WTC11 (cell line): ENCODE results near the gene KISS1R. TPM values are rescaled to one million over a fixed set of nuclear protein-coding genes. Genes with fewer than 3 reads are reported as not detected.

ENCODE experiments used
- ATAC-seq: fragments of 200-7000 bp; cut with Tn5 transposase; 2 replicates; pipeline ENCODE4 v1.10.0; 2021; ENCODE audit warnings: mild to moderate bottlenecking, moderate library complexity
- CTCF ChIA-PET: fragments of 300-600 bp; sonication (Branson Sonifier 250); formaldehyde crosslinking; loops from one replicate; lab custom pipeline; 2021; ENCODE audit warnings: antibody characterized with exemption; lab: Charles Lee
- POLR2A ChIA-PET: fragments of 350-600 bp; sonication (Branson Sonifier 250); formaldehyde crosslinking; loops from one replicate; lab custom pipeline; 2021; ENCODE audit warnings: antibody characterized with exemption; lab: Charles Lee
- DNase-seq: peaks from one replicate; pipeline ENCODE4 v3.0.0; 2021; ENCODE audit warnings: low spot score
- H3K27ac Mint-ChIP-seq: 2 replicates; pipeline ENCODE4 v1.8.0; 2021; ENCODE audit warnings: mixed read lengths
- H3K27me3 Mint-ChIP-seq: 2 replicates; pipeline ENCODE4 v1.8.0; 2021; ENCODE audit warnings: low read depth, mild to moderate bottlenecking, moderate library complexity, mixed read lengths
- H3K36me3 Mint-ChIP-seq: 2 replicates; pipeline ENCODE4 v1.8.0; 2021; ENCODE audit warnings: mixed read lengths
- H3K4me1 Mint-ChIP-seq: 2 replicates; pipeline ENCODE4 v1.8.0; 2022; ENCODE audit warnings: mixed read lengths
- H3K4me3 Mint-ChIP-seq: 2 replicates; pipeline ENCODE4 v1.8.0; 2021; ENCODE audit warnings: mild to moderate bottlenecking, moderate library complexity, mixed read lengths
- H3K9me3 Mint-ChIP-seq: 2 replicates; pipeline ENCODE4 v1.8.0; 2021; ENCODE audit warnings: mixed read lengths
- GABPB1 ChIP-seq: sonication (generic); formaldehyde crosslinking; IDR thresholded peaks from 2 replicates; pipeline ENCODE4 v1.8.1; 2023; ENCODE audit warnings: mild to moderate bottlenecking, missing genetic modification reagents
- GRHL2 ChIP-seq: fragments of 250-450 bp; sonication (Bioruptor Pico); IDR thresholded peaks from 2 replicates; pipeline ENCODE4 v1.8.0; 2022; ENCODE audit warnings: mild to moderate bottlenecking, moderate library complexity; ENCODE audit not compliant: insufficient replicate concordance, severe bottlenecking
- MXD4 ChIP-seq: fragments of 250-450 bp; sonication (Bioruptor Pico); IDR thresholded peaks from 2 replicates; pipeline ENCODE4 v1.8.0; 2021; ENCODE audit warnings: mild to moderate bottlenecking, moderate library complexity, borderline replicate concordance
- SMAD3 ChIP-seq: sonication (generic); formaldehyde crosslinking; IDR thresholded peaks from 2 replicates; pipeline ENCODE4 v1.8.0; 2022; ENCODE audit warnings: missing genetic modification reagents, mild to moderate bottlenecking, borderline replicate concordance
- SOX15 ChIP-seq: fragments of 250-450 bp; sonication (Bioruptor Pico); IDR thresholded peaks from 2 replicates; pipeline ENCODE4 v1.9.0; 2021; ENCODE audit warnings: mild to moderate bottlenecking
- TEAD1 ChIP-seq: sonication (generic); formaldehyde crosslinking; IDR thresholded peaks from 2 replicates; pipeline ENCODE4 v1.8.0; 2022; ENCODE audit warnings: mild to moderate bottlenecking, missing genetic modification reagents
- TP53 ChIP-seq: sonication (generic); formaldehyde crosslinking; IDR thresholded peaks from 2 replicates; pipeline ENCODE4 v1.8.1; 2023; ENCODE audit warnings: mild to moderate bottlenecking, missing genetic modification reagents
- ZNF121 ChIP-seq: sonication (generic); formaldehyde crosslinking; IDR thresholded peaks from 2 replicates; pipeline ENCODE4 v1.8.0; 2023; ENCODE audit warnings: missing genetic modification reagents
- ZNF232 ChIP-seq: sonication (generic); formaldehyde crosslinking; IDR thresholded peaks from 2 replicates; pipeline ENCODE4 v1.8.0; 2022; ENCODE audit warnings: mild to moderate bottlenecking, missing genetic modification reagents
- ZNF396 ChIP-seq: fragments of 250-450 bp; sonication (Bioruptor Pico); IDR thresholded peaks from 2 replicates; pipeline ENCODE4 v1.8.0; 2021; ENCODE audit warnings: mild to moderate bottlenecking, moderate library complexity, borderline replicate concordance
- ZNF671 ChIP-seq: fragments of 250-450 bp; sonication (Bioruptor Pico); IDR thresholded peaks from 2 replicates; pipeline ENCODE4 v1.8.0; 2021; ENCODE audit warnings: mild to moderate bottlenecking
- total RNA-seq: library from RNA; stranded (reverse); gene quantifications from 3 replicates; pipeline ENCODE4 v1.2.3, GENCODE V29; 2021
- TF ChIP-seq, protein P1 (sequence below): sonication (generic); formaldehyde crosslinking; IDR thresholded peaks from 2 replicates; pipeline ENCODE4 v1.8.0; 2022; ENCODE audit warnings: mild to moderate bottlenecking, missing genetic modification reagents
- TF ChIP-seq, protein P2 (sequence below): sonication (generic); formaldehyde crosslinking; IDR thresholded peaks from 2 replicates; pipeline ENCODE4 v1.8.0; 2022; ENCODE audit warnings: mild to moderate bottlenecking, missing genetic modification reagents
- TF ChIP-seq, protein P3 (sequence below): sonication (generic); formaldehyde crosslinking; IDR thresholded peaks from 2 replicates; pipeline ENCODE4 v1.8.1; 2022; ENCODE audit warnings: mild to moderate bottlenecking, moderate library complexity, missing genetic modification reagents
- TF ChIP-seq, protein P4 (sequence below): sonication (generic); formaldehyde crosslinking; IDR thresholded peaks from 2 replicates; pipeline ENCODE4 v1.8.0; 2022; ENCODE audit warnings: mild to moderate bottlenecking, missing genetic modification reagents

KISS1R gene
- total RNA-seq, 1 experiment from 2014 or later, result 2.9 TPM

DNA sequence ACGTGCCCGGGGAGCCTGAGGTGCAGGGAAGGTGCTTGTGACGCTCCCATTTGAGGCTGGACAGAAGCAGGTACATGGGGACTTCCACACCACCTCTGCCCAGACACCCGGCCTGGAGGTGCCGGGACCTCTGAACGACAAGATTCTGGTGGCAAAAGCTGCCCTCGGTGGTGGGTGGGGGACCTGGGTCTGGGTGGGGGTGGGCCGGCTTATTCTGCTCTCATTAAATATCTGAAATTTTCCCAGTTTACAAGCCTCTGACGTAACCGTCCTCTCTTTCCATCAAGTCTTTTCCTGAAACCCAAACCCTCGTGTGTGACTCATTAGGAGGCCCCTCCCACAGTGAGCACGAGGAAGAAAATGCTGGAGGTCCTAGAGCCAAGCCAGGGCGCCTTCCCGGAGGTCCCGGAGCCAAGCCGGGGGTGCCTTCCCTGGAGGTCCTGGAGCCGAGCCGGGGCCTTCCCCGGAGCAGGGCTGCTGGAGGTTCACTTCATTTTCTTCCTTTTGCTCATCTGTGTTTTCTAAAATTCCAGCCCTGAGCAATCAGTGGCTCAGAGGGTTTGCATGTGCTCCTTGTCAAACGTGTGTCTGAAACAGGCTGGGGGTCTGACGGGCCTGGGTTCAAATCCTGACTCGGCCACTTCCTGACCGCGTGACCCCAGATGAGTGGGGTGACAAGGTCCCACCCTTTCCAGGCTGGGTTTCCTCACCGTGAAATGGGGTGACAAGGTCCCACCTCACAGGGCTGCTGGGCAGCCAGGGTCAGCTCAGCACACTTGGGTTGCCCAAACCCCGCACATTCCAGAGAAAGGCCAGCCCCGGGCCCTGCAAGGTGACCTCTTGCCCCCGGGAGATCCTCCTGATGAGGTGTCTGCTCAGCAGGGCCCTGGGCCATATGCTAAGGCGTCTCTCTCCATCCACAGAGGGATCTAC is 47.6 kb upstream of the KISS1R start:
- CTCF ChIA-PET, result no interaction called here
- no peak for ATAC-seq
- no peak for TF ChIP-seq MXD4 (CRISPR knock-in tag)
- TF ChIP-seq GRHL2 (CRISPR knock-in tag), result no peak
- TF ChIP-seq ZNF671 (CRISPR knock-in tag), result no peak
- TF ChIP-seq TP53 (CRISPR knock-in tag), result no peak
- TF ChIP-seq, protein P1, sequence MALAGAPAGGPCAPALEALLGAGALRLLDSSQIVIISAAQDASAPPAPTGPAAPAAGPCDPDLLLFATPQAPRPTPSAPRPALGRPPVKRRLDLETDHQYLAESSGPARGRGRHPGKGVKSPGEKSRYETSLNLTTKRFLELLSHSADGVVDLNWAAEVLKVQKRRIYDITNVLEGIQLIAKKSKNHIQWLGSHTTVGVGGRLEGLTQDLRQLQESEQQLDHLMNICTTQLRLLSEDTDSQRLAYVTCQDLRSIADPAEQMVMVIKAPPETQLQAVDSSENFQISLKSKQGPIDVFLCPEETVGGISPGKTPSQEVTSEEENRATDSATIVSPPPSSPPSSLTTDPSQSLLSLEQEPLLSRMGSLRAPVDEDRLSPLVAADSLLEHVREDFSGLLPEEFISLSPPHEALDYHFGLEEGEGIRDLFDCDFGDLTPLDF (CRISPR knock-in tag), result no peak
- TF ChIP-seq, protein P2, sequence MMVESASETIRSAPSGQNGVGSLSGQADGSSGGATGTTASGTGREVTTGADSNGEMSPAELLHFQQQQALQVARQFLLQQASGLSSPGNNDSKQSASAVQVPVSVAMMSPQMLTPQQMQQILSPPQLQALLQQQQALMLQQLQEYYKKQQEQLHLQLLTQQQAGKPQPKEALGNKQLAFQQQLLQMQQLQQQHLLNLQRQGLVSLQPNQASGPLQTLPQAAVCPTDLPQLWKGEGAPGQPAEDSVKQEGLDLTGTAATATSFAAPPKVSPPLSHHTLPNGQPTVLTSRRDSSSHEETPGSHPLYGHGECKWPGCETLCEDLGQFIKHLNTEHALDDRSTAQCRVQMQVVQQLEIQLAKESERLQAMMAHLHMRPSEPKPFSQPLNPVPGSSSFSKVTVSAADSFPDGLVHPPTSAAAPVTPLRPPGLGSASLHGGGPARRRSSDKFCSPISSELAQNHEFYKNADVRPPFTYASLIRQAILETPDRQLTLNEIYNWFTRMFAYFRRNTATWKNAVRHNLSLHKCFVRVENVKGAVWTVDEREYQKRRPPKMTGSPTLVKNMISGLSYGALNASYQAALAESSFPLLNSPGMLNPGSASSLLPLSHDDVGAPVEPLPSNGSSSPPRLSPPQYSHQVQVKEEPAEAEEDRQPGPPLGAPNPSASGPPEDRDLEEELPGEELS (CRISPR knock-in tag), result no peak
- no peak for TF ChIP-seq ZNF396 (CRISPR knock-in tag)
- TF ChIP-seq ZNF121, result no peak
- no peak for TF ChIP-seq SOX15 (CRISPR knock-in tag)
- no peak for TF ChIP-seq TEAD1
- TF ChIP-seq SMAD3 (CRISPR knock-in tag), result no peak
- Mint-ChIP-seq H3K27ac (no peak overlapping the region; the same call in 1 of the 2 replicates), H3K4me3 (no peak overlapping the region), H3K27me3 (no peaks in the 10 kb centered on the region), H3K9me3 (no peaks in the 10 kb centered on the region), H3K36me3 (peaks cover 12% of the 10 kb centered on the region), H3K4me1 (peaks cover 5% of the 10 kb centered on the region)
- DNase-seq, result no peak
- POLR2A ChIA-PET, result no interaction called here

DNA sequence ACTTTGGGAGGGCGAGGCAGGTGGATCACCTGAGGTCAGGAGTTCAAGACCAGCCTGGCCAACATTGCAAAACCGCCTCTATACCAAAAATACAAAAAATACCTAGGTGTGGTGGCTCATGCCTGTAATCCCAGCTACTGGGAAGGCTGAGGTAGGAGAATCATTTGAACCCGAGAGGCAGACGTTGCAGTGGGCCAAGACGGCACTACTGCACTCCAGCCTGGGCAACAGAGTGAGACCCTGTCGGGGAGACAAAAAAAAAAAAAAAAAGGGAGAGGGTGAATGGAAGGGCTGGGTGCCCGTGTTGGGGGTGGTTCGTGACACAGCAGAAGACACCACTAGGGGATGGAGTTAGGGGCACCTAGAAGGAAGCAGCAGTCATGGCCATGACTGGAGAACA is 46.8 kb upstream of the KISS1R start:
- no peak overlapping the region for H3K4me3 Mint-ChIP-seq

DNA sequence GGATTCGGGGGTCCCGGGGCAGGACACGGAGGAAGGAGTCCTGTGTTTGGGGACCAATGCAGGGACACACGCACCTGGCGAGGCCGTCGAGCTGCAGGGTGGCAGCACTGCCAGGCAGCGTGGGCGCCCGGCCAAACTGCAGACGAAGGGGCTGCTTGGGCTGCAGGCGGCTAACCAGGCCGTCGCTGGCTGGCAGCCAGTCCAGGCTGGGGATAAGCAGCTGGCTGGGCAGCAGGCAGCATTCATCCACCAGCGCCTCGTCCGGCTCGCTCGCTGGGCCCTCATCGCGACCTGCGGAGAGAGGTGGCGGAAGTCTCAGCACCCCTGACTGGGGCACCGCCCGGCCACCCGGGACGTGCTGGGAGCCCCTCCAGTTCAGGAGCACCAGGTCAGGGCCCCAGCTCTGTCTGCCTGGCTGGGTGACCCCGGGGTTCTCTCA is 46.2 kb upstream of the KISS1R start:
- Mint-ChIP-seq H3K4me3 (no peak overlapping the region), H3K9me3 (no peaks in the 10 kb centered on the region), H3K27ac (no peak overlapping the region), H3K36me3 (peaks cover 16% of the 10 kb centered on the region), H3K4me1 (peaks cover 5% of the 10 kb centered on the region)
- ChIA-PET POLR2A (interaction anchor here (0.6 to 0.8 kb wide), 2 partner anchors 27 to 62 kb away, joined by 3 to 4 read pairs; no protein-coding TSS in a partner anchor), CTCF (interaction anchor here (2.1 kb wide), 1 partner anchor 48 kb away, joined by 7 read pairs; no protein-coding TSS in a partner anchor)
- DNase-seq (no peak), ATAC-seq (no peak)
- TF ChIP-seq, protein P3, sequence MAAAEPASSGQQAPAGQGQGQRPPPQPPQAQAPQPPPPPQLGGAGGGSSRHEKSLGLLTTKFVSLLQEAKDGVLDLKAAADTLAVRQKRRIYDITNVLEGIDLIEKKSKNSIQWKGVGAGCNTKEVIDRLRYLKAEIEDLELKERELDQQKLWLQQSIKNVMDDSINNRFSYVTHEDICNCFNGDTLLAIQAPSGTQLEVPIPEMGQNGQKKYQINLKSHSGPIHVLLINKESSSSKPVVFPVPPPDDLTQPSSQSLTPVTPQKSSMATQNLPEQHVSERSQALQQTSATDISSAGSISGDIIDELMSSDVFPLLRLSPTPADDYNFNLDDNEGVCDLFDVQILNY, result no peak
- no peak for TF ChIP-seq GABPB1 (CRISPR knock-in tag)
- TF ChIP-seq, protein P1 (CRISPR knock-in tag), result no peak
- TF ChIP-seq, protein P4, sequence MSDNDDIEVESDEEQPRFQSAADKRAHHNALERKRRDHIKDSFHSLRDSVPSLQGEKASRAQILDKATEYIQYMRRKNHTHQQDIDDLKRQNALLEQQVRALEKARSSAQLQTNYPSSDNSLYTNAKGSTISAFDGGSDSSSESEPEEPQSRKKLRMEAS (CRISPR knock-in tag), result no peak
- TF ChIP-seq, all 79 proteins: peak for 0
- H3K27me3 Mint-ChIP-seq, result no peaks in the 10 kb centered on the region

More for the DNA sequence above, 46.8 kb upstream of the KISS1R start:
- POLR2A ChIA-PET, result no interaction called here
- Mint-ChIP-seq H3K27me3 (no peaks in the 10 kb centered on the region), H3K9me3 (no peaks in the 10 kb centered on the region), H3K4me1 (peaks cover 5% of the 10 kb centered on the region), H3K36me3 (peaks cover 12% of the 10 kb centered on the region), H3K27ac (no peak overlapping the region)
- DNase-seq (no peak), ATAC-seq (no peak)
- CTCF ChIA-PET, result no interaction called here
- peak; percentile 72 for TF ChIP-seq ZNF121
- TF ChIP-seq ZNF232 (CRISPR knock-in tag), result no peak
